Measurements from ENCODE around the gene FOXO6. TPM values are rescaled to one million over a fixed set of nuclear protein-coding genes. Genes with fewer than 3 reads are reported as not detected.

Gene FOXO6
- total and polyA plus RNA-seq, 2 donors (not counting 1 experiment from before 2014, with no cell fraction given) = 0.06 to 0.15 TPM

DNA sequence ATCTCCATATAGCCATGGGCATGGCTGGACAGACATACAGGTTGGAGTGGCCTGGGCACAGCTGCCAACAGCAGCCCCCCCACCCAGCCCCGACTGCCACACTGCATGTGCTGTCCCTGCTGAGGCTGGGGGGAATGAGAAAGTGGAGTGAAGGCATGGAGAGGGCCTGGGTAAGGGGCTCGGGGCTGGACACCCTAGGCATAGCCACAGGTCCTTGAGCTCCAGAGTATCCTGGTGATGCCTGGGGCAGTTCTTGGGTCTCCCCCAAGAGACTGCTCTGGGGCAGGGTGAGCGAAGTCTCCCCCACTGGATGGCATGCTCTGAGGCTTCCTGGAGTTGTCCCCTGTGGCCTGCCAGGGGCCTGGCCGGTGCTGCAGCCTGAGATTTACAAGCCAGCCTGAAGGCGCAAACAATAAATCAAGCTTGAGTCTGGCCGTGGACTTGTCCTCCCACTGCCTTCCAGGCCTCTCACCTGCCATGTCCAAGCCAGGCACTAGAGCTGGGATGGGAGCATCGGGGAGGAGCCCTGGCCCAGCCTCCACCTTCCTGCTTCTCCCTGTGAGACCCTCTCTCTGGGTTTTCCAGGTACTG lies 53.6 kb downstream of the FOXO6 start:
- CTCF ChIA-PET = interaction anchor here (0.6 to 7.8 kb wide), 6 partner anchors 11 to 145 kb away, joined by 3 to 73 read pairs (median 4); no protein-coding TSS in a partner anchor
- Histone ChIP-seq H3K36me3 (replicated peaks in 1 of 2; ENCODE audit: control extremely low read depth in 1 of 2, control insufficient read depth in 1 of 2, extremely low read depth in 1 of 2, insufficient read depth in 2 of 2, low read length in 1 of 2) (no peaks in the 10 kb centered on the region), H3K9me3 (ENCODE audit: control extremely low read depth in 1 of 3, control insufficient read depth in 2 of 3, insufficient read depth in 1 of 3, low read length in 2 of 3) (peaks cover 0 to 12% (median 4%) of the 10 kb centered on the region in 3 donors), H3K27ac (ENCODE audit: low read length in 2 of 2) (no peak overlapping the region), H4K20me1 (ENCODE audit: control insufficient read depth, insufficient read depth, low read length, poor library complexity, severe bottlenecking) (no peaks in the 10 kb centered on the region), H3K9ac (ENCODE audit: low read length) (no peak overlapping the region), H2AFZ (ENCODE audit: insufficient read depth, low read depth, low read length, poor library complexity, severe bottlenecking) (no peak overlapping the region), H3K79me2 (ENCODE audit: control insufficient read depth, insufficient read depth, low read length) (no peaks in the 10 kb centered on the region), H3K4me3 (ENCODE audit: control extremely low read depth in 1 of 5, extremely low read depth in 1 of 5, insufficient read depth in 1 of 5, low read depth in 2 of 5, low read length in 4 of 5) (no peak overlapping the region), H3K27me3 (replicated peaks in 1 of 4; ENCODE audit: control extremely low read depth in 1 of 4, control insufficient read depth in 3 of 4, insufficient read depth in 4 of 4, low read length in 3 of 4) (peaks cover 0 to 12% (median 2%) of the 10 kb centered on the region in 4 experiments), H3K4me1 (ENCODE audit: control insufficient read depth in 2 of 2, insufficient read depth in 2 of 2, low read length in 2 of 2) (no peaks in the 10 kb centered on the region), H3K4me2 (replicated peaks; ENCODE audit: low read depth, low read length, poor library complexity, severe bottlenecking) (no peak overlapping the region)
- no peak for TF ChIP-seq EZH2 (IDR thresholded peaks at IDR 0.05; ENCODE audit: borderline replicate concordance, insufficient read depth, low read depth, low read length, poor library complexity, severe bottlenecking)
- TF ChIP-seq, protein P1, sequence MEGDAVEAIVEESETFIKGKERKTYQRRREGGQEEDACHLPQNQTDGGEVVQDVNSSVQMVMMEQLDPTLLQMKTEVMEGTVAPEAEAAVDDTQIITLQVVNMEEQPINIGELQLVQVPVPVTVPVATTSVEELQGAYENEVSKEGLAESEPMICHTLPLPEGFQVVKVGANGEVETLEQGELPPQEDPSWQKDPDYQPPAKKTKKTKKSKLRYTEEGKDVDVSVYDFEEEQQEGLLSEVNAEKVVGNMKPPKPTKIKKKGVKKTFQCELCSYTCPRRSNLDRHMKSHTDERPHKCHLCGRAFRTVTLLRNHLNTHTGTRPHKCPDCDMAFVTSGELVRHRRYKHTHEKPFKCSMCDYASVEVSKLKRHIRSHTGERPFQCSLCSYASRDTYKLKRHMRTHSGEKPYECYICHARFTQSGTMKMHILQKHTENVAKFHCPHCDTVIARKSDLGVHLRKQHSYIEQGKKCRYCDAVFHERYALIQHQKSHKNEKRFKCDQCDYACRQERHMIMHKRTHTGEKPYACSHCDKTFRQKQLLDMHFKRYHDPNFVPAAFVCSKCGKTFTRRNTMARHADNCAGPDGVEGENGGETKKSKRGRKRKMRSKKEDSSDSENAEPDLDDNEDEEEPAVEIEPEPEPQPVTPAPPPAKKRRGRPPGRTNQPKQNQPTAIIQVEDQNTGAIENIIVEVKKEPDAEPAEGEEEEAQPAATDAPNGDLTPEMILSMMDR (IDR thresholded peaks at IDR 0.05) = no peak
- no peaks in the 10 kb centered on the region for H3K9me3 Mint-ChIP-seq (ENCODE audit: insufficient read depth)
- no peak overlapping the region for H3K4me3 Mint-ChIP-seq
- DNase-seq (no peak), ATAC-seq (ENCODE audit: low read depth) (no peak)
- intact Hi-C loops (cut with micrococcal nuclease) = loop anchor here (5.0 kb wide), 1 partner anchor 103 kb away; no protein-coding TSS in a partner anchor
- H3K27ac Mint-ChIP-seq = no peak overlapping the region
- WGBS (ENCODE audit: insufficient coverage) = 68% methylated on average over 5 of the region's 7 CpGs
- POLR2A ChIA-PET = no interaction called here
- peaks cover 13% of the 10 kb centered on the region for H3K27me3 Mint-ChIP-seq
- H3K4me1 Mint-ChIP-seq = no peaks in the 10 kb centered on the region

DNA sequence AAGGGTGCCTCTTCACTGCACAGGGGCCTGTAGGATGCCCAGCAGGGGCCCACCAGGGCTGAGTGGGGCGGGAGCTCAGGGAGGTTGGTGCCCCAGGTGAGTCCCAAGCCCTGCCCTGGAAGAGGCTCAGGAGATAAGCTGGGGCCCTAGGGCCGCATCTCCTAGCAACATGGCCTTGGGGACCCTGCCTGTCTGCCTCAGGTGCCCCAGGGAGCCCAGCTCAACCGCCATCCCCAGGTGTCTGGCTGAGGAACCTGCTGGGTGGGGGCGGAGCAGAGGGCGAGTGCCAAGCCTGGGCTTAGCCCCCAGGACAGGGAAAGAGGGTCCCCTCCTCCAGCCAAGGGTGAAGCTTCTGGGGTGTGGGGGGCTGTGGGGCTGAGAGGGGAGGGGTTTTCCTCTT lies 54.8 kb downstream of the FOXO6 start:
- Mint-ChIP-seq H3K9me3 (ENCODE audit: insufficient read depth) (no peaks in the 10 kb centered on the region), H3K4me3 (no peak overlapping the region), H3K27ac (no peak overlapping the region), H3K4me1 (no peaks in the 10 kb centered on the region), H3K27me3 (peaks cover 7% of the 10 kb centered on the region)
- CTCF ChIA-PET = interaction anchor here (0.7 to 7.8 kb wide), 6 partner anchors 13 to 149 kb away, joined by 3 to 73 read pairs (median 6); no protein-coding TSS in a partner anchor
- Histone ChIP-seq H3K27ac (ENCODE audit: low read length in 2 of 2) (no peak overlapping the region), H3K36me3 (replicated peaks in 1 of 2; ENCODE audit: control extremely low read depth in 1 of 2, control insufficient read depth in 1 of 2, extremely low read depth in 1 of 2, insufficient read depth in 2 of 2, low read length in 1 of 2) (no peaks in the 10 kb centered on the region), H3K27me3 (replicated peaks in 1 of 4; ENCODE audit: control extremely low read depth in 1 of 4, control insufficient read depth in 3 of 4, insufficient read depth in 4 of 4, low read length in 3 of 4) (peaks cover 0 to 8% (median 0%) of the 10 kb centered on the region in 4 experiments), H3K4me3 (ENCODE audit: control extremely low read depth in 1 of 5, extremely low read depth in 1 of 5, insufficient read depth in 1 of 5, low read depth in 2 of 5, low read length in 4 of 5) (no peak overlapping the region), H2AFZ (ENCODE audit: insufficient read depth, low read depth, low read length, poor library complexity, severe bottlenecking) (no peak overlapping the region), H4K20me1 (ENCODE audit: control insufficient read depth, insufficient read depth, low read length, poor library complexity, severe bottlenecking) (no peaks in the 10 kb centered on the region), H3K9ac (ENCODE audit: low read length) (no peak overlapping the region), H3K9me3 (ENCODE audit: control extremely low read depth in 1 of 3, control insufficient read depth in 2 of 3, insufficient read depth in 1 of 3, low read length in 2 of 3) (peaks cover 0 to 9% (median 4%) of the 10 kb centered on the region in 3 donors), H3K79me2 (ENCODE audit: control insufficient read depth, insufficient read depth, low read length) (no peaks in the 10 kb centered on the region), H3K4me1 (ENCODE audit: control insufficient read depth in 2 of 2, insufficient read depth in 2 of 2, low read length in 2 of 2) (no peaks in the 10 kb centered on the region), H3K4me2 (replicated peaks; ENCODE audit: low read depth, low read length, poor library complexity, severe bottlenecking) (no peak overlapping the region)
- DNase-seq (no peak), ATAC-seq (ENCODE audit: low read depth) (no peak)
- WGBS (ENCODE audit: insufficient coverage) = 70% methylated on average over 2 of the region's 5 CpGs
- TF ChIP-seq EZH2 (IDR thresholded peaks at IDR 0.05; ENCODE audit: borderline replicate concordance, insufficient read depth, low read depth, low read length, poor library complexity, severe bottlenecking) = no peak
- TF ChIP-seq, protein P1 (IDR thresholded peaks at IDR 0.05) = no peak
- POLR2A ChIA-PET = no interaction called here
- intact Hi-C loops (cut with micrococcal nuclease) = loop anchor here (5.0 kb wide), 1 partner anchor 104 kb away; no protein-coding TSS in a partner anchor

Measured in B cell (primary cell).